ENCODE results near the gene EFNA1. TPM values are rescaled to one million over a fixed set of nuclear protein-coding genes. Genes with fewer than 3 reads are reported as not detected.

Gene EFNA1
- total RNA-seq, 1 experiment from 2014 or later, result 19.7 TPM

- intact Hi-C loops (cut with micrococcal nuclease), result loop anchor here (2.0 to 5.0 kb wide), 3 partner anchors 31 to 163 kb away; partner anchors contain the start of genes CKS1B and SHC1
- H4K20me1 ChIP-seq (ENCODE audit: insufficient read depth), result no peaks in the 10 kb centered on the region
- H3K4me2 ChIP-seq (ENCODE audit: low read length), result peak within 1 kb of the TSS; percentile 89
- RAD21 ChIA-PET (ENCODE audit: low non-redundant PET in 1 of 2, low total read pairs in 2 of 2, uncharacterized antibody in 2 of 2, unreplicated experiment in 2 of 2), result interaction anchor here in 1 of 2 experiments (0.6 to 1.3 kb wide), 2 partner anchors 32 to 37 kb away, joined by 3 to 5 read pairs; no protein-coding TSS in a partner anchor
- H2AFZ ChIP-seq (ENCODE audit: low read depth, low read length, poor library complexity, severe bottlenecking), result no peak within 1 kb of the TSS
- peak within 1 kb of the TSS; percentile 97 for H3K9ac ChIP-seq (ENCODE audit: low read length)
- H3K79me2 ChIP-seq (ENCODE audit: insufficient read depth, low read length), result peaks cover 54% of the 10 kb centered on the region
- peak; percentile 80 for ATAC-seq
- H3K4me3 ChIP-seq (replicated peaks in 1 of 2; ENCODE audit: low read depth in 1 of 2, low read length in 2 of 2), result peak within 1 kb of the TSS; percentile 77 to 88
- H3K4me1 ChIP-seq (ENCODE audit: control insufficient read depth in 1 of 2, insufficient read depth in 2 of 2, low read length in 2 of 2), result peaks cover 36 to 66% of the 10 kb centered on the region in 2 experiments
- H3K27ac ChIP-seq (ENCODE audit: low read depth, low read length), result peak within 1 kb of the TSS; percentile 95
- DNase-seq (ENCODE audit: low read depth, low spot score), result peak; percentile 82
- H3K9me2 ChIP-seq (ENCODE audit: insufficient read depth), result no peaks in the 10 kb centered on the region
- peaks cover 15 to 33% of the 10 kb centered on the region in 2 experiments; a peak in 3 of 4 replicates for H3K36me3 ChIP-seq (ENCODE audit: control insufficient read depth in 1 of 2, insufficient read depth in 2 of 2, low read length in 2 of 2)
- no peaks in the 10 kb centered on the region for H3K9me3 ChIP-seq (ENCODE audit: control insufficient read depth in 1 of 2, insufficient read depth in 1 of 2, low read depth in 1 of 2, low read length in 2 of 2)
- POLR2A ChIA-PET, result interaction anchor here (0.8 to 1.1 kb wide), 4 partner anchors 10 to 58 kb away, joined by 3 to 4 read pairs (median 4); partner anchors contain the start of gene KRTCAP2
- BruUV-seq (replicated peaks), result no TSS peak
- H3K27me3 ChIP-seq (ENCODE audit: insufficient read depth, low read length), result no peaks in the 10 kb centered on the region
- CTCF ChIA-PET, result interaction anchor here (1.0 to 2.2 kb wide), 4 partner anchors 32 to 51 kb away, joined by 4 to 10 read pairs (median 6); partner anchors contain the start of gene KRTCAP2
- TF ChIP-seq POLR2A (IDR thresholded peaks at IDR 0.05; ENCODE audit: borderline replicate concordance, extremely low read depth, insufficient read depth, insufficient read length), result peak; percentile 77
- TF ChIP-seq EZH2phosphoT487 (IDR thresholded peaks at IDR 0.05; ENCODE audit: borderline replicate concordance), result no peak
- TF ChIP-seq MAX (IDR thresholded peaks at IDR 0.05), result no peak
- TF ChIP-seq ZBTB33 (IDR thresholded peaks at IDR 0.05; ENCODE audit: extremely low read depth, insufficient replicate concordance, low read length), result no peak
- 0 out of 6 replicates have a peak, but pooled peaks of 1 of the 3 experiments have one; percentile 13 for TF ChIP-seq CTCF (IDR thresholded peaks at IDR 0.05 in 2 of 3, conservative IDR thresholded peaks at IDR 0.05 in 1 of 3; ENCODE audit: borderline replicate concordance in 1 of 3, insufficient read depth in 1 of 3, low read depth in 2 of 3, low read length in 2 of 3)
- no peak for TF ChIP-seq RAD21 (IDR thresholded peaks at IDR 0.05; ENCODE audit: low read depth)
- no peak for TF ChIP-seq SIN3A (IDR thresholded peaks at IDR 0.05; ENCODE audit: low read depth)
- peak; percentile 29; the same call in 1 of the 2 replicates for TF ChIP-seq ZFX (IDR thresholded peaks at IDR 0.05)
- no peak for TF ChIP-seq FOSL1 (IDR thresholded peaks at IDR 0.05; ENCODE audit: low read depth)
- TF ChIP-seq ATF3 (IDR thresholded peaks at IDR 0.05), result no peak
- peak; percentile 8 for TF ChIP-seq YY1 (IDR thresholded peaks at IDR 0.05; ENCODE audit: extremely low read depth, insufficient replicate concordance, low read depth, low read length)
- TF ChIP-seq REST (IDR thresholded peaks at IDR 0.05; ENCODE audit: low read depth), result no peak
- no peak for TF ChIP-seq EZH2 (IDR thresholded peaks at IDR 0.05)
- no peak for TF ChIP-seq EGR1 (IDR thresholded peaks at IDR 0.05; ENCODE audit: low read depth)
- TF ChIP-seq JUND (IDR thresholded peaks at IDR 0.05), result no peak
- TF ChIP-seq SRF (IDR thresholded peaks at IDR 0.05; ENCODE audit: low read depth), result no peak
- no peak for TF ChIP-seq ZNF274 (IDR thresholded peaks at IDR 0.05; ENCODE audit: low read depth, low read length)
- peak; percentile 95 for TF ChIP-seq POLR2AphosphoS5 (IDR thresholded peaks at IDR 0.05; ENCODE audit: low read depth, low read length)
- no peak for TF ChIP-seq SP1 (IDR thresholded peaks at IDR 0.05; ENCODE audit: low read depth)
Measured at GRCh38 chr1:155135415-155136028, 7.8 kb downstream of the EFNA1 start, which contains the start of gene SLC50A1. TSS of gene SLC50A1 (plus strand) at chr1:155135852. CDS start at chr1:155135912, 60 bp downstream.

Data from HCT116 (cell line).